Stimulated activated CD4-positive, alpha-beta T cell treated with anti-CD3 and anti-CD28 coated beads, Interleukin-2, amount 100 ng/mL, for 48 hours (primary cell): ENCODE data around the gene TEX2.

Source experiments
- DNase-seq, 2 donors: peaks; one replicate each; pipeline ENCODE4 v3.0.0-alpha.2; 2020

The TEX2 gene

GRCh38 chr17:64107500-64108236 lies 155.4 kb downstream of the TEX2 start:
- DNase-seq: no peak

GRCh38 chr17:64106918-64107317 lies 156.1 kb downstream of the TEX2 start:
- no peak for DNase-seq

- no peak for DNase-seq
Observed at GRCh38 chr17:64103391-64104364, 159.4 kb downstream of the TEX2 start.

GRCh38 chr17:64102627-64103390 lies 160.3 kb downstream of the TEX2 start:
- DNase-seq: no peak

GRCh38 chr17:64099543-64099942 lies 163.5 kb downstream of the TEX2 start:
- no peak for DNase-seq
